ENCODE data around the gene PLCG1. TPM values are rescaled to one million over a fixed set of nuclear protein-coding genes. Genes with fewer than 3 reads are reported as not detected.

The PLCG1 gene
- total RNA-seq, 2 donors from 2014 or later = 227 to 257 TPM

- Mint-ChIP-seq H3K27ac (no peak overlapping the region), H3K4me3 (no peak overlapping the region), H3K9me3 (no peaks in the 10 kb centered on the region), H3K27me3 (ENCODE audit: insufficient read depth) (no peaks in the 10 kb centered on the region), H3K36me3 (ENCODE audit: low read depth) (peaks cover 79% of the 10 kb centered on the region), H3K4me1 (peaks cover 1% of the 10 kb centered on the region)
- no peaks in the 10 kb centered on the region for H3K27me3 ChIP-seq (ENCODE audit: control insufficient read depth, insufficient read depth, low read length, poor library complexity, severe bottlenecking)
- whole genome bisulfite sequencing, 2 experiments (ENCODE audit: insufficient coverage in 1 of 2, insufficient read length in 1 of 2) = 94 to 100% methylated on average over 5 to 14 of the region's 14 CpGs
- TF ChIP-seq CTCF (conservative IDR thresholded peaks at IDR 0.05) = no peak
- DNase-seq = no peak
- H3K27ac ChIP-seq (ENCODE audit: low read depth, low read length) = no peak overlapping the region
- peaks cover 83% of the 10 kb centered on the region for H3K36me3 ChIP-seq (ENCODE audit: control insufficient read depth, insufficient read depth, low read length)
- H3K4me1 ChIP-seq (ENCODE audit: control insufficient read depth, insufficient read depth, low read length) = peaks cover 12% of the 10 kb centered on the region
- H3K9ac ChIP-seq (ENCODE audit: extremely low read depth, low read length, poor library complexity, severe bottlenecking) = no peak overlapping the region
- no peak overlapping the region for H3K4me3 ChIP-seq (ENCODE audit: low read length)
- no peaks in the 10 kb centered on the region for H3K9me3 ChIP-seq (ENCODE audit: control insufficient read depth, low read length)
These were observed 32.5 kb downstream of the PLCG1 start for GRCh38 chr20:41169791-41170351.

- H3K27ac ChIP-seq (ENCODE audit: low read depth, low read length) = no peak overlapping the region
- no peak overlapping the region for H3K9ac ChIP-seq (ENCODE audit: extremely low read depth, low read length, poor library complexity, severe bottlenecking)
- no peaks in the 10 kb centered on the region for H3K27me3 Mint-ChIP-seq (ENCODE audit: insufficient read depth)
- H3K36me3 ChIP-seq (ENCODE audit: control insufficient read depth, insufficient read depth, low read length) = peaks cover 83% of the 10 kb centered on the region
- peaks cover 12% of the 10 kb centered on the region for H3K4me1 ChIP-seq (ENCODE audit: control insufficient read depth, insufficient read depth, low read length)
- peak; percentile 37 for DNase-seq
- H3K27ac Mint-ChIP-seq = peak overlapping the region; percentile 35
- no peak for TF ChIP-seq CTCF (conservative IDR thresholded peaks at IDR 0.05)
- H3K4me1 Mint-ChIP-seq = peaks cover 2% of the 10 kb centered on the region
- H3K9me3 Mint-ChIP-seq = no peaks in the 10 kb centered on the region
- peaks cover 76% of the 10 kb centered on the region for H3K36me3 Mint-ChIP-seq (ENCODE audit: low read depth)
- no peaks in the 10 kb centered on the region for H3K27me3 ChIP-seq (ENCODE audit: control insufficient read depth, insufficient read depth, low read length, poor library complexity, severe bottlenecking)
- H3K4me3 Mint-ChIP-seq = no peak overlapping the region
- WGBS, 2 experiments (ENCODE audit: insufficient coverage in 1 of 2, insufficient read length in 1 of 2) = 95 to 98% methylated on average over 6 of the region's 6 CpGs
- no peaks in the 10 kb centered on the region for H3K9me3 ChIP-seq (ENCODE audit: control insufficient read depth, low read length)
- H3K4me3 ChIP-seq (ENCODE audit: low read length) = no peak overlapping the region
These were observed 33.2 kb downstream of the PLCG1 start for GRCh38 chr20:41170386-41171105.

DNA sequence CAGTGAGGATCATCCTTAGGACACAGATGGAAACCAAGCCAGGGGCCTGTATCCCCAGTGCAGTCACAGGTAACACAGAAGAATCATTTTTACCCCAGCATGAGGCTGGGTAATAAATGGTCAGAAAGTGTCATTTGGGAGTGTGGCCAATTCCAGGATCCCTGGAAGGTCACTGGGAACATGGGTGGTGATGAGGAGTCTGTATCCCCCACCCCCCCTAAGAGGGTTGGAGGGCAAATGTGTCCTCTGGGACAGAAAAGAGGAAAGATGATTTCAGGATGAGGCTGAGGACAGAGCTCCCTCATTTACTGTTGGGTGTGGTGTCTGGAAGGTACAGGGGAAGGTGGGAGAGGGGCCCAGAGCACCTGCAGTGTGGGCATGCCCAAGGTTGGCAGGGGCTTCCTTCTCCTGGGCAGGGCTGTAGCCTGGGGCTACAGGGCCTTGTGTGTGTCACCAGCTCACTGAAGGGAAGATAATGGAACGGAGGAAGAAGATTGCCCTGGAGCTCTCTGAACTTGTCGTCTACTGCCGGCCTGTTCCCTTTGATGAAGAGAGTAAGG, 34.5 kb downstream of the PLCG1 start:
- peak overlapping the region; percentile 64 for H3K27ac Mint-ChIP-seq
- no peaks in the 10 kb centered on the region for H3K9me3 ChIP-seq (ENCODE audit: control insufficient read depth, low read length)
- WGBS, 2 experiments (ENCODE audit: insufficient coverage in 1 of 2, insufficient read length in 1 of 2) = 93% methylated on average over 3 of the region's 3 CpGs; no CpG with 5 or more reads in 1 of the 2 experiments

More for the DNA sequence above, 34.5 kb downstream of the PLCG1 start:
- no peak overlapping the region for H3K9ac ChIP-seq (ENCODE audit: extremely low read depth, low read length, poor library complexity, severe bottlenecking)
- no peak overlapping the region for H3K4me3 Mint-ChIP-seq
- DNase-seq = peak; percentile 35
- H3K27me3 ChIP-seq (ENCODE audit: control insufficient read depth, insufficient read depth, low read length, poor library complexity, severe bottlenecking) = no peaks in the 10 kb centered on the region
- H3K27ac ChIP-seq (ENCODE audit: low read depth, low read length) = peak overlapping the region; percentile 51
- no peaks in the 10 kb centered on the region for H3K9me3 Mint-ChIP-seq
- H3K36me3 Mint-ChIP-seq (ENCODE audit: low read depth) = peaks cover 75% of the 10 kb centered on the region
- TF ChIP-seq CTCF (conservative IDR thresholded peaks at IDR 0.05) = no peak
- peaks cover 83% of the 10 kb centered on the region for H3K36me3 ChIP-seq (ENCODE audit: control insufficient read depth, insufficient read depth, low read length)
- no peaks in the 10 kb centered on the region for H3K27me3 Mint-ChIP-seq (ENCODE audit: insufficient read depth)
- H3K4me3 ChIP-seq (ENCODE audit: low read length) = no peak overlapping the region
- peaks cover 12% of the 10 kb centered on the region for H3K4me1 ChIP-seq (ENCODE audit: control insufficient read depth, insufficient read depth, low read length)
- H3K4me1 Mint-ChIP-seq = peaks cover 2% of the 10 kb centered on the region
